ACC112 (cell line): ENCODE results near the gene RGS3.
"Not testable (repeated sequence)": the region's sequence is repeated elsewhere in the genome, so short reads cannot be mapped to it uniquely, and the experiment has no call there.

ENCODE experiments used
- H2AFZ ChIP-seq: fragments of 200-600 bp; sonication (generic); one replicate; pipeline ENCODE4 v1.6.0; 2017; ENCODE audit warnings: antibody characterized with exemption, low read length; ENCODE audit not compliant: unreplicated experiment
- H3K27ac ChIP-seq: fragments of 200-600 bp; sonication (generic); 2 replicates; pipeline ENCODE4 v1.5.1; 2014; ENCODE audit warnings: low read depth, mild to moderate bottlenecking, antibody characterized with exemption, low read length, moderate library complexity
- H3K27me3 ChIP-seq: fragments of 200-600 bp; sonication (generic); 2 replicates; pipeline ENCODE4 v1.6.1; 2014; ENCODE audit warnings: mild to moderate bottlenecking, antibody characterized with exemption, low read length, moderate library complexity, mixed read lengths; ENCODE audit not compliant: insufficient read depth
- H3K36me3 ChIP-seq: fragments of 200-600 bp; sonication (generic); 2 replicates; pipeline ENCODE4 v1.6.1; 2016; ENCODE audit warnings: mild to moderate bottlenecking, antibody characterized with exemption, low read length, moderate library complexity, mixed read lengths; ENCODE audit not compliant: insufficient read depth
- H3K4me1 ChIP-seq: fragments of 200-600 bp; sonication (generic); one replicate; pipeline ENCODE4 v1.6.1; 2016; ENCODE audit warnings: low read length, mixed read lengths; ENCODE audit not compliant: insufficient read depth, unreplicated experiment, control insufficient read depth
- H3K4me3 ChIP-seq: fragments of 200-600 bp; sonication (generic); 2 replicates; pipeline ENCODE4 v1.5.1; 2014; ENCODE audit warnings: mild to moderate bottlenecking, low read depth, low read length
- H3K79me2 ChIP-seq: fragments of 200-600 bp; sonication (generic); one replicate; pipeline ENCODE4 v1.6.0; 2016; ENCODE audit warnings: low read length; ENCODE audit not compliant: control insufficient read depth, unreplicated experiment, insufficient read depth

RGS3 gene

GRCh38 chr9:113634596-113635515, 171.3 kb downstream of the RGS3 start:
- Histone ChIP-seq H3K4me1 (peaks cover 16% of the 10 kb centered on the region), H3K27me3 (no peaks in the 10 kb centered on the region), H3K36me3 (no peaks in the 10 kb centered on the region), H3K4me3 (no peak overlapping the region), H2AFZ (no peak overlapping the region), H3K79me2 (no peaks in the 10 kb centered on the region), H3K27ac (no peak overlapping the region)

DNA sequence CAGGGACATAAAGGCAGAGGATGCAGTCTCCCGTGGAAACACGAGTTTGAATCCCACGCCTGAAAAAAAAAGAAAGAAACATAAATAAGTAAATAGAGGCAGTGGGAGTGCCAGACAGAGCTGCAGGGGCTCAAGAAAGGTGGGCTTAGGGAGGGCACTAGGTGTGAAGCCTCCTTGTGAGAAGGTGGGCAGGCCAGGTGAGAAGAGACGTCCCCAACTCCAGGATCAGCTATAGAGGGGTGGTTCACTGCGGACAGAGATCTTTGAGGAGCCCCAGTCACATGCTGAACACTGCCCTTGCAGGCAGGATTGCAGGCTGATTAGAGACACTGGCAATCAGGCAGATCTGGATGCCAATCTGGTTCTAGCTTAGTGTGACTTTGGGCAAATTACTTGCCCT, 172.1 kb downstream of the RGS3 start:
- Histone ChIP-seq H2AFZ (no peak overlapping the region), H3K4me3 (no peak overlapping the region), H3K4me1 (peaks cover 16% of the 10 kb centered on the region), H3K27me3 (no peaks in the 10 kb centered on the region), H3K36me3 (no peaks in the 10 kb centered on the region), H3K27ac (no peak overlapping the region), H3K79me2 (no peaks in the 10 kb centered on the region)

GRCh38 chr9:113636165-113636564, 172.6 kb downstream of the RGS3 start:
- Histone ChIP-seq H3K27ac (no peak overlapping the region), H3K4me3 (no peak overlapping the region), H3K4me1 (peaks cover 16% of the 10 kb centered on the region), H2AFZ (no peak overlapping the region), H3K79me2 (no peaks in the 10 kb centered on the region), H3K36me3 (no peaks in the 10 kb centered on the region), H3K27me3 (no peaks in the 10 kb centered on the region)

- peaks cover 13% of the 10 kb centered on the region for H3K4me1 ChIP-seq
- H2AFZ ChIP-seq = no peak overlapping the region
- H3K4me3 ChIP-seq = no peak overlapping the region
- no peaks in the 10 kb centered on the region for H3K79me2 ChIP-seq
- no peak overlapping the region for H3K27ac ChIP-seq
- no peaks in the 10 kb centered on the region; the same call in 1 of the 2 replicates for H3K36me3 ChIP-seq
- H3K27me3 ChIP-seq = 0 out of 2 replicates have a peak, but pooled peaks cover 3% of the 10 kb centered on the region
These were observed 173.2 kb downstream of the RGS3 start for GRCh38 chr9:113636693-113637092.

- Histone ChIP-seq H3K27ac (no peak overlapping the region), H3K4me3 (no peak overlapping the region), H2AFZ (no peak overlapping the region), H3K36me3 (no peaks in the 10 kb centered on the region; the same call in 1 of the 2 replicates), H3K79me2 (no peaks in the 10 kb centered on the region), H3K27me3 (0 out of 2 replicates have a peak, but pooled peaks cover 14% of the 10 kb centered on the region), H3K4me1 (no peaks in the 10 kb centered on the region)
These were observed 175.0 kb downstream of the RGS3 start for GRCh38 chr9:113638490-113638889.

DNA sequence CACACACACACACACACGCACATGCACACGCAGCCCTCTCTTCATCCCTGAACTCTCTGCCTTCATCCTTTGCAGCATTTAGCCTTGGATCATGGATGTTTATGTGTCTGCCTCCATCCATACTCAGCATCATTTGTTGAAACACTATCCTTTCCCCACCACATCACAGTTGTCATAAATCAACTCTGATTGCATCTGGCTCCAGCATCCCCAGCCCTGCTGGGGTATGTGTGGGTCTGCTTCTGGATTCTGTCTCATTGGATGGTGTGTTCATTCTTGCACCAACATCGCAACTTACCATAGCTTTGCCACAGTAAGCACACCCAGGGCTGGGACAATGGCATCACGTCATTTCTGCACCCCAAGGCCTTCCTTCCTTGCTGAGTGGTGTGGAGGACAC, 175.4 kb downstream of the RGS3 start:
- no peaks in the 10 kb centered on the region for H3K79me2 ChIP-seq
- no peaks in the 10 kb centered on the region; the same call in 1 of the 2 replicates for H3K36me3 ChIP-seq
- H3K27ac ChIP-seq = no peak overlapping the region
- H2AFZ ChIP-seq = no peak overlapping the region
- H3K4me1 ChIP-seq = no peaks in the 10 kb centered on the region
- 0 out of 2 replicates have a peak, but pooled peaks cover 15% of the 10 kb centered on the region for H3K27me3 ChIP-seq
- H3K4me3 ChIP-seq = no peak overlapping the region

GRCh38 chr9:113639411-113639970, 176.0 kb downstream of the RGS3 start:
- not testable (repeated sequence) for H3K4me1 ChIP-seq, H3K79me2 ChIP-seq, H3K36me3 ChIP-seq, H3K4me3 ChIP-seq, H3K27ac ChIP-seq, H2AFZ ChIP-seq
- H3K27me3 ChIP-seq = 0 out of 2 replicates have a peak, but pooled peaks cover 15% of the 10 kb centered on the region

GRCh38 chr9:113640418-113640817, 176.9 kb downstream of the RGS3 start:
- Histone ChIP-seq H3K36me3 (no peaks in the 10 kb centered on the region; the same call in 1 of the 2 replicates), H2AFZ (no peak overlapping the region), H3K4me3 (no peak overlapping the region), H3K79me2 (no peaks in the 10 kb centered on the region), H3K4me1 (no peaks in the 10 kb centered on the region), H3K27me3 (0 out of 2 replicates have a peak, but pooled peaks cover 15% of the 10 kb centered on the region), H3K27ac (no peak overlapping the region)

DNA sequence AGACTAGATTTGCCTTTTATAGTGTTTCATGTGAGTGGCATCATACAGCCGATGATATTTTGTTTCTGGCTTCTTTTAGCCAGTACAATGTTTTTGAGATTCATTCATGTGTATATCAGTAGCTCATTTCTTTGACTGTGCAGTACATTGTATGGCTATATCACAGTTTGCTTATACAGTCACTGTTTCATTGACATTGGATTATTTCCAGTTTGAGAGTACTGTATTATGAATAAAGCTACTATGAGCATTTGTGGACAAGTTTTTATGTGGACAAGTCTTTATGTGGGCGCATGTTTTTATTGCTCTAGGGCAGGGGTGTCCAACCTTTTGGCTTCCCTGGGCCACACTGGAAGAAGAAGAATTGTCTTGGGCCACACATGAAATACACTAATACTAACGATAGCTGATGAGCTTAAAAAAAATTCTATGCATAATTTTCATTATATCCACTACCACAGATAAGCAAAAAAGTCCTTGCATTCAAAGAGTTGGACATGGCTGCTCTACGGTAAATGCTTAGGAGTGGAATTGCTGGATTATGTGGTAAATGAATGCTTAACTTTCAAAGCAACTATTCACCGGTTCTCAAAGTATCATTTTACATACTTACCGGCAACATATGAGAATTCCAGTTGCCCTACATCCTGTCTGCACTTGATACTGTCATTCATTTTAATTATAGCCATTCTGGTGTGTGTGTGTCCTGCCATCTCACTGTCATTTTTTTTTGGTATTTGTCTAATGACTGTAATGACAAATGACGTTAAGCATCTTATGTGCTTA, 177.8 kb downstream of the RGS3 start:
- H2AFZ ChIP-seq = no peak overlapping the region
- H3K4me1 ChIP-seq = no peaks in the 10 kb centered on the region
- no peaks in the 10 kb centered on the region; the same call in 1 of the 2 replicates for H3K36me3 ChIP-seq
- H3K4me3 ChIP-seq = no peak overlapping the region
- H3K27me3 ChIP-seq = 0 out of 2 replicates have a peak, but pooled peaks cover 15% of the 10 kb centered on the region
- H3K27ac ChIP-seq = no peak overlapping the region
- no peaks in the 10 kb centered on the region for H3K79me2 ChIP-seq

DNA sequence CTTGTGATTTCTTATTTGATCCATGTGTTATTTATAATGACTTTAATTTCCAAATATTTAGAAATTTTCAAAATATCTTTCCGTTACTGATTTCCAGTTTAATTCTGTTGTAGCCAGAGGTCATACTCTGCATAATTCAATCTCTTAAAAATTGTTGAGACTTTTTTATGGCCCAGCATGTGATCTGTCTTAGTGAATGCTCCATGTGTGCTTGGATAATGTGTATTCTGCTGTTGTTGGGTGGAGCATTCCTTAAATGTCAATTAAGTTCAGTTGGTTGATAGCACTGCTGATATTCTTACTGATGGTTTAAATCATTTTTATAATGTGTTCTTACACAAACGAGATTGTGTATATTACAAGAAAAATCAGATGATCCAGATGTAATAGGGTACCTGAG, 180.8 kb downstream of the RGS3 start:
- no peak overlapping the region for H2AFZ ChIP-seq
- H3K27ac ChIP-seq = no peak overlapping the region
- 0 out of 2 replicates have a peak, but pooled peaks cover 15% of the 10 kb centered on the region for H3K27me3 ChIP-seq

More for the DNA sequence above, 180.8 kb downstream of the RGS3 start:
- Histone ChIP-seq H3K4me3 (no peak overlapping the region), H3K79me2 (no peaks in the 10 kb centered on the region), H3K36me3 (no peaks in the 10 kb centered on the region; the same call in 1 of the 2 replicates), H3K4me1 (no peaks in the 10 kb centered on the region)
